ENCODE measurements around the gene ANKRD17. TPM values are rescaled to one million over a fixed set of nuclear protein-coding genes. Genes with fewer than 3 reads are reported as not detected.
"Not testable (repeated sequence)": the region's sequence is repeated elsewhere in the genome, so short reads cannot be mapped to it uniquely, and the experiment has no call there.

ANKRD17 gene
- total RNA-seq, 1 donor from 2014 or later = 84.8 TPM

DNA sequence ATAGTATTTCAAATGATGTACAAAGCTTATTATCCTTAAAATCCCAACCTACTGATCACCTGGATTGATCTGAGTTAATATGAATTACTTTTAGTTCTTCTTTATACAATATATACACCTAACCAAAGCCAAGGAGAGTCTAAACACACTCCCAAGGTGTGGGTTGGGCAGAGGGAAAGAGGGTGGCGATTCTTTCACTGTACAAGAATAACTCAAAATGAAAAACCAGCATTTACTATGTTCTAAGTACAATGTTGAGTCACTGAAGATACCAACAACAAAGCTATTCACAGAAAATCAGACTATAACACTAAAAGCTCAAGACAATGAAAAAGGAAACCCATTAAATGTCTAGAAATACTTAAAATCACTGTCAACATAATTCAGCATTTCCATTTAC, 46.6 kb downstream of the ANKRD17 start:
- intact Hi-C loops (cut with DNase I) = no loop called here
- ATAC-seq (no peak), DNase-seq (ENCODE audit: low spot score) (no peak)

GRCh38 chr4:73208376-73208775, 50.2 kb downstream of the ANKRD17 start:
- ATAC-seq (no peak), DNase-seq (ENCODE audit: low spot score) (no peak)
- intact Hi-C loops (cut with DNase I) = no loop called here

GRCh38 chr4:73206236-73206635, 52.4 kb downstream of the ANKRD17 start:
- DNase-seq (ENCODE audit: low spot score) = no peak
- no peak for ATAC-seq
- intact Hi-C loops (cut with DNase I) = no loop called here

DNA sequence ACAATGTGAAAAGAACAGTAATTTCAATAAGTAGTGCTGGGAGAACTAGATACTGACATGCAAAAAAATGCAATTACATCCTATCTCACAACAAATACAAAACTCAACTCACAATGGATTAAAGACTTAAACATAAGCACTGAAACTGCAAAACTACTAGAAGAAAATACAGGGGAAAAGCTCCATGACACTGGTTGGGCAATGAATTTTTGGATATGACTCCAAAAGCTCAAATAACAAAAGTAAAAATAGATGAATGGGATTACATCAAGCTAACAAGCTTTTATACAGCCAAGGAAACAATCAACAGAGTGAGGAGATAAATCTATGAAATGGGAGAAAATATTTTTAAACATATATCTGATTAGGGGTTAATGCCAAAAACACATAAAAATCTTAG, 53.1 kb downstream of the ANKRD17 start:
- DNase-seq (ENCODE audit: low spot score) = no peak
- intact Hi-C loops (cut with DNase I) = no loop called here
- no peak for ATAC-seq

- ATAC-seq; DNase-seq (ENCODE audit: low spot score); intact Hi-C loops (cut with DNase I): not testable (repeated sequence)
Measured at GRCh38 chr4:73203976-73204375, 54.6 kb downstream of the ANKRD17 start.

GRCh38 chr4:73197220-73197619, 61.4 kb downstream of the ANKRD17 start:
- intact Hi-C loops (cut with DNase I) = no loop called here
- no peak for DNase-seq (ENCODE audit: low spot score)
- ATAC-seq = no peak

GRCh38 chr4:73194064-73194463, 64.5 kb downstream of the ANKRD17 start:
- intact Hi-C loops (cut with DNase I) = no loop called here
- no peak for ATAC-seq
- no peak for DNase-seq (ENCODE audit: low spot score)

- DNase-seq (ENCODE audit: low spot score) (no peak), ATAC-seq (no peak)
- intact Hi-C loops (cut with DNase I) = no loop called here
Measured at GRCh38 chr4:73193659-73194058, 64.9 kb downstream of the ANKRD17 start.

- ATAC-seq (no peak), DNase-seq (ENCODE audit: low spot score) (no peak)
- intact Hi-C loops (cut with DNase I) = no loop called here
Measured at GRCh38 chr4:73193155-73193554, 65.4 kb downstream of the ANKRD17 start.

DNA sequence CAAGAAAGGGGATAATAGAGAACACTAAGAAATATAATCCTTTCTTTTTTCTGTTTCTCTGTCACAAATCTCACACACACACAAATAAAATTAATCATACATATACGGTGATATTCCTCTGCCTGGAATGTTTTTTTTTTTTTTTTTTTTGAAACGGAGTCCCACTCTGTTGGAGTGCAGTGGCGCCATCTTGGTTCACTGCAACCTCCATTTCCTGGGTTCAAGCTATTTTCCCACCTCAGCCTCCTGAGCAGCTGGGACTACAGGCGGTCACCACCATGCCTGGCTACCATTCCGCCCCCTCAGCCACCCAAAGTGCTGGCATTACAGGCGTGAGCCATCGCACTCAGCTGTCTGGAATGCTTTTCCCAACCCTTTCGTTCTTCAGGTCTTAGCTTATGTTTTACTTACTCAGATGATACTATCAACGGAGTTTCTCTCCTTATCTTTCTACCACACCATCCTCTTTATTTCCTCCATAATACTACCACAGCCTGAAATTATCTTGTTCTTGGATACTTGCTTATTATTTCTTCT, 69.3 kb downstream of the ANKRD17 start:
- no peak for DNase-seq (ENCODE audit: low spot score)
- intact Hi-C loops (cut with DNase I) = no loop called here
- ATAC-seq = no peak

DNA sequence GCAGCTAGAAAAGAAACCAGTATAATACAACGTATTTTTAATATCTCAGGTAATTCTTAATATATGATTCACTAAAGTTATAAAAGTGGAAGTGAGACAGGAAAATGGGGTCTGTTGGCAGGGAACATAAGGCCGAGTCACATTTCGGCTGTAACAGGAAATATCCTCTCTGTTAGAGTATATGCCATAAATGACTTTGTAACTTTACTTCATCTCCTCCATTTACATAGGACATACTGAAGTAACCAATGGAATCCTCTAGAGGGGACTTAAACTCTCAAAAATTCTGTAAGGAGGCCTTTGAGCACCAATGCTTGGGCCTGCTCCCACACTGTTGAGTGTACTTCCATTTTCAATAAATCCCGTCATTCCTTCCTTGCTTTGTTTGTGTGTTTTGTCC, 71.3 kb downstream of the ANKRD17 start:
- ATAC-seq = no peak
- intact Hi-C loops (cut with DNase I) = no loop called here
- DNase-seq (ENCODE audit: low spot score) = no peak

DNA sequence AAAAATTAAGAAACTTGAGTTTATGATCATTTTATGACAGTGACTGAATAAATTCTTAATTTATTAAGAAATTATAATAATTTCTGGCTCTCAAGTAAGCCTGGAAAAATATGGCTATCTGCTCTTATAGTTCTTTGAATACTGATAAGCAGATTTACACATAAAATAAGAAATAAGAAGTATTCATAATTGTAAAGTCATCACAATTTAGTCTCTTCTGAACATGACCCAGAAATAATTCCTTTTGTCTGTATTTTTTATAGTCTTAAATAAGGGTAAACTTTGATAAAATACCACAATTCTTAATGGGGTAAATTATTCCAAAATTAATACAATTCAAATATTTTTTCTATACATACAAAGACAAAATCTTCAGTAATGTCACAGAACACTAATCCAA, 72.7 kb downstream of the ANKRD17 start:
- intact Hi-C loops (cut with DNase I) = no loop called here
- no peak for DNase-seq (ENCODE audit: low spot score)

GRCh38 chr4:73181231-73181630, 77.4 kb downstream of the ANKRD17 start:
- no peak for ATAC-seq
- intact Hi-C loops (cut with DNase I) = no loop called here
- DNase-seq (ENCODE audit: low spot score) = no peak

More for the DNA sequence above, 72.7 kb downstream of the ANKRD17 start:
- no peak for ATAC-seq

DNA sequence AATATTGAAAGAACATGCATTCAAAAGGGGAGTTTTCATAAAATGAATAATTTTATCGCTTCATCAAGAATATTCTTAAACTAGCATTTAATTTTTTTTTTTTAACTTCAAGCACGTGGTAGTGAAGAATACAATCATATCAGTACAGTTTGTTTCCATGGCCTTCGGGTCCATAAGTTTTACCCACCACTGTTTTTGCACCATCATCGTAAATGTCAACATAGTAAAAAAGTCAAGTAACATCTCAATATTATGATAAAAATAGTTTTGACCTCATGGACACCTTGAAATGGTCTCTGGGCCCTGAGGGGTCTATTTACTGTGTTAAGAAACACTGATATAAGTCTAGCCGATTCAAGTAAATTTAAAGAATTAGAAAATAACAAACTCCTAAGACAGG, 80.2 kb downstream of the ANKRD17 start:
- intact Hi-C loops (cut with DNase I) = no loop called here
- no peak for DNase-seq (ENCODE audit: low spot score)
- ATAC-seq = no peak

DNA sequence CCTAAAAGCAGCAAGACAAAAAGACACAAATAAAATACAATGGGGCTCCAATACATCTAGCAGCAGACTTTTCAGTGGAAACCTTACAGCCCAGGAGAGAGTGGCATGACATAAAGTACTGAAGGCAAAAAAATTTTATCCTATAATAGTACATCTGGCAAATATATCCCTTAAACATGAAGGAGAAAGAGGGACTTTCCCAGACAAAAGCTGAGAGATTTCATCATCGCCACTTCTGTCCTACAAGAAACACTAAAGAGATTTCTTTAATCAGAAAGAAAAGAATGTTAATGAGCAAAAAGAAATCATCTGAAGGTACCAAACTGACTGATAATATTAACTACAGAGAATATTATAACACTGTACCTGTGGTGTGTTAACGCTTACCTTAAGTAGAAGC, 86.4 kb downstream of the ANKRD17 start:
- no peak for DNase-seq (ENCODE audit: low spot score)
- intact Hi-C loops (cut with DNase I) = no loop called here
- ATAC-seq = no peak

DNA sequence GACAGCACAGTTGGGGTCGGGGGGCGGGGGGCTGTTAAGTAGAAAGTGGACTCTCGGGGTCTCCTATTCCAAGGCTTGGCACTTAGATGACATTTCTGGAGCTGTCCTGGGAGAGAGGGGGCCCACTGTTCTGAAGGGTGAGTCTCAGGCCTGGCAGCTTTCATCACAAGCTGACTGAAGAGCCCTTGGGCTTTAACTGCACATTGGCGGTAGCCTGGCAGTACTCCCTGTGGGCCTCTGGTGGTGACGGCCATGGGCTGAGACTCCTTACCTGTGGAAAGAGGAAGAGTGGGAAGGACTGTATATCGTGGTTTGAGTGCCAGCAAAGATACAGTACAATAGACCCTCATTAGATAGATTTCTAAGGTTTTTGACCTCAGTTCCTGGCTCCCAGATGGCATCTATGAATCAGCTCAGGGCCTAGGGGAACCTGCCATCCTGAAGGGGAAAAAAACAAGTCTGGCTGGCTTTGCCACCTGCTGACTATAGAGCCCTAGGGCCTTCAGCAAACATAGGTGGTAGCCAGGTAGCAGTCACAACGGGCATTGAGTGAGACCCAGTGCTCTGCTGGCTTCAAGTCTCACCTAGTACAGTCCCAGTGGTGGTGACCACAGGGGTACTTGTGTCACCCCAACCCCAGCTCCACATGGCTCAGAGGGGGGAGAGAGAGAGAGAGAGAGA, 87.9 kb downstream of the ANKRD17 start:
- intact Hi-C loops (cut with DNase I) = no loop called here
- no peak for DNase-seq (ENCODE audit: low spot score)
- ATAC-seq = no peak

DNA sequence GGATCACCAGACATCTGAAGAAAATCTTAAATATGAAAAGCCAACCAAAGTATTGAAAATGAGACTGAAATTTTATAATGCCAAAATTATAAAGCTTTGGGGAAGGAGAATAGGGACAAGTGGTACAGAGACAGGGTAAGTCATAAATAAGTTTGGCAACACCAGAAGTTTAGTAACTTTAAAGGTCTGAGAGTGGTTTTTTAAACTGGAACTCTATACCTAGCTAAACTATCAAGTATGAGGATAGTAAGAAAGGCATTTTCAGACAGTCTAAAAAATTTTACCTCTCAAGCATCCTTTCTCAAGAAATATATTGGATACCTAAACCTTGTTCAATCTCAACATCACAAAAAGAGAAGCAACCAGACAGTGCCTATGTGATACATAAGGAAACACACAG, 92.4 kb downstream of the ANKRD17 start:
- no peak for ATAC-seq
- DNase-seq (ENCODE audit: low spot score) = no peak
- intact Hi-C loops (cut with DNase I) = no loop called here

DNA sequence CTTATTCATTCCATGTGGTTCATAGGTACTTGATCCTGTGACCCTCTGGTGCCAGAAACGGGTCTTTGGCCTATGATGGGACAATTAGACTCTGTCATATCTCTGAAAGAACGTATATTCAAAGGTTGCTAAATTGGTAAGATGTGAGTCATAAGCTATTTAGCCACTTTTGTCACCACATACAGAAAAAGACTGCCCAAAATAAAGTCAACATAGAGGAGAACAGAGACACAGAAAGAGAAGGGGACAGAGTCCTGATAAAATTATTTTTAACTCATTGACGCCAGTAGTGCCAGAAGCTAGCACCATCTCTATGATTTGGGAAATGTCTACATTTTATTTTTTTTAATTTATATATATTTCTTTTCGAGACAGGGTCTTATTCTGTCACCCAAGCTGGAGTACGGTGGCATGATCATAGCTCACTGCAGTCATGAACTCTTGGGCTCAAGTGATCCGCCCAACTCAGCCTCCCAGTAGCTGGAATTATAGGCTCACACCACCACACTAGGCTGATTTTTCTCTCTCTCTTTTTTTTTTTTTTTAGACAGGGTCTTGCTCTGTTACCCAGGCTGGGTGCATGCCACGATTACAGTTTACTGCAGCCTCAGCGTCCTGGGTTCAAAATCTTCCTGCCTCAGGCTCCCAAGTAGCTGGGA, 96.9 kb downstream of the ANKRD17 start:
- DNase-seq (ENCODE audit: low spot score) = no peak
- intact Hi-C loops (cut with DNase I) = no loop called here
- no peak for ATAC-seq

- ATAC-seq = no peak
- intact Hi-C loops (cut with DNase I) = no loop called here
- no peak for DNase-seq (ENCODE audit: low spot score)
Measured at GRCh38 chr4:73156394-73156793, 102.2 kb downstream of the ANKRD17 start.

GRCh38 chr4:73152893-73153292, 105.7 kb downstream of the ANKRD17 start:
- ATAC-seq (no peak), DNase-seq (ENCODE audit: low spot score) (no peak)
- intact Hi-C loops (cut with DNase I) = no loop called here

Measured in sciatic nerve (tissue), 2 donors.